HepG2 (cell line): ENCODE data around the gene RPP14. TPM values are rescaled to one million over a fixed set of nuclear protein-coding genes. Genes with fewer than 3 reads are reported as not detected.
A peak's percentile ranks its signal among the peaks of the same experiment; 100 is the strongest.

ENCODE experiments used
- CHD4 ChIP-seq: fragments of 200-600 bp; sonication (generic); IDR thresholded peaks from 2 replicates; pipeline ENCODE4 v1.7.0; 2017; ENCODE audit warnings: mild to moderate bottlenecking, low read length, borderline replicate concordance
- NCOA2 ChIP-seq: sonication (generic); formaldehyde crosslinking; IDR thresholded peaks from 2 replicates; pipeline ENCODE4 v1.8.0; 2022; ENCODE audit warnings: inconsistent platforms
- RBM39 ChIP-seq: fragments of 200-400 bp; formaldehyde crosslinking; IDR thresholded peaks from one replicate; pipeline ENCODE4 v1.6.1; 2018; ENCODE audit warnings: antibody characterized with exemption, mild to moderate bottlenecking, low read depth, low read length; ENCODE audit not compliant: poor library complexity, severe bottlenecking
- SALL2 ChIP-seq: sonication (generic); formaldehyde crosslinking; IDR thresholded peaks from 2 replicates; pipeline ENCODE4 v1.8.1; 2023; ENCODE audit warnings: mild to moderate bottlenecking, missing genetic modification reagents, inconsistent platforms
- TARDBP ChIP-seq: sonication (generic); formaldehyde crosslinking; IDR thresholded peaks from 2 replicates; pipeline ENCODE4 v1.8.0; 2022; ENCODE audit warnings: mild to moderate bottlenecking, missing genetic modification reagents
- TBX2 ChIP-seq: sonication (generic); formaldehyde crosslinking; IDR thresholded peaks from 2 replicates; pipeline ENCODE4 v1.5.0; 2020; ENCODE audit warnings: missing genetic modification reagents, mild to moderate bottlenecking, borderline replicate concordance
- TEAD3 ChIP-seq: optimal IDR thresholded peaks from 2 replicates; pipeline ENCODE3; 2016; ENCODE audit warnings: borderline replicate concordance
- ZBTB37 ChIP-seq: sonication (generic); formaldehyde crosslinking; IDR thresholded peaks from 2 replicates; pipeline ENCODE4 v1.4.0; 2020; ENCODE audit warnings: mild to moderate bottlenecking, missing genetic modification reagents
- ZMYM3 ChIP-seq: sonication (generic); formaldehyde crosslinking; IDR thresholded peaks from 2 replicates; pipeline ENCODE4 v1.5.1; 2020; ENCODE audit warnings: mild to moderate bottlenecking, missing genetic modification reagents
- ZNF34 ChIP-seq: sonication (generic); formaldehyde crosslinking; IDR thresholded peaks from 2 replicates; pipeline ENCODE4 v1.4.0; 2020; ENCODE audit warnings: mild to moderate bottlenecking, missing genetic modification reagents, borderline replicate concordance
- ZNF513 ChIP-seq: sonication (generic); formaldehyde crosslinking; conservative IDR thresholded peaks from 2 replicates; pipeline ENCODE4 v1.5.0; 2020; ENCODE audit warnings: missing genetic modification reagents
- ZNF687 ChIP-seq: sonication (generic); formaldehyde crosslinking; IDR thresholded peaks from 2 replicates; pipeline ENCODE4 v1.5.1; 2020; ENCODE audit warnings: mild to moderate bottlenecking, missing genetic modification reagents, moderate library complexity
- ZNF710 ChIP-seq: sonication (generic); formaldehyde crosslinking; IDR thresholded peaks from 2 replicates; pipeline ENCODE4 v1.5.0; 2020; ENCODE audit warnings: mild to moderate bottlenecking, missing genetic modification reagents, borderline replicate concordance
- ZNF782 ChIP-seq: sonication (generic); formaldehyde crosslinking; IDR thresholded peaks from 2 replicates; pipeline ENCODE4 v1.4.0; 2020; ENCODE audit warnings: missing genetic modification reagents, mild to moderate bottlenecking, borderline replicate concordance
- ZSCAN30 ChIP-seq: sonication (generic); formaldehyde crosslinking; IDR thresholded peaks from 2 replicates; pipeline ENCODE4 v1.5.0; 2020; ENCODE audit warnings: mild to moderate bottlenecking, missing genetic modification reagents
- polyA plus RNA-seq, 8 experiments: library from polyadenylated mRNA; depleted of rRNA in 3 of 8; stranded (reverse) in 7 of 8; unstranded in 1 of 8; fragments of >200 nt; fragmentation: Illumina TruSeq in 4 of 8; extraction: Trizol in 4 of 8; gene quantifications; 2 replicates each; pipeline versions ENCODE4 v1.2.1 to v1.2.3, GENCODE V29; 2011 to 2016; ENCODE audit warnings: low read depth in 4 of 8, missing spikeins in 1 of 8, mixed read lengths in 1 of 8; ENCODE audit not compliant: insufficient read depth in 1 of 8
- total RNA-seq, 5 experiments: library from RNA; depleted of rRNA; stranded (reverse); fragments of >200 nt; fragmentation: Illumina TruSeq; extraction: Trizol; gene quantifications; 2 replicates each; pipeline ENCODE4 v1.2.3, GENCODE V29; 2016; ENCODE audit warnings: low read depth in 1 of 5
- TF ChIP-seq, protein P1 (sequence below): sonication (generic); formaldehyde crosslinking; IDR thresholded peaks from 2 replicates; pipeline ENCODE4 v1.9.0; 2021; ENCODE audit warnings: missing genetic modification reagents, borderline replicate concordance

Gene RPP14
- total and polyA plus RNA-seq, 2 of the 13 experiments (the other 11 are each of a cell fraction or from before 2014, with no cell fraction given): 15.4 to 16.2 TPM

DNA sequence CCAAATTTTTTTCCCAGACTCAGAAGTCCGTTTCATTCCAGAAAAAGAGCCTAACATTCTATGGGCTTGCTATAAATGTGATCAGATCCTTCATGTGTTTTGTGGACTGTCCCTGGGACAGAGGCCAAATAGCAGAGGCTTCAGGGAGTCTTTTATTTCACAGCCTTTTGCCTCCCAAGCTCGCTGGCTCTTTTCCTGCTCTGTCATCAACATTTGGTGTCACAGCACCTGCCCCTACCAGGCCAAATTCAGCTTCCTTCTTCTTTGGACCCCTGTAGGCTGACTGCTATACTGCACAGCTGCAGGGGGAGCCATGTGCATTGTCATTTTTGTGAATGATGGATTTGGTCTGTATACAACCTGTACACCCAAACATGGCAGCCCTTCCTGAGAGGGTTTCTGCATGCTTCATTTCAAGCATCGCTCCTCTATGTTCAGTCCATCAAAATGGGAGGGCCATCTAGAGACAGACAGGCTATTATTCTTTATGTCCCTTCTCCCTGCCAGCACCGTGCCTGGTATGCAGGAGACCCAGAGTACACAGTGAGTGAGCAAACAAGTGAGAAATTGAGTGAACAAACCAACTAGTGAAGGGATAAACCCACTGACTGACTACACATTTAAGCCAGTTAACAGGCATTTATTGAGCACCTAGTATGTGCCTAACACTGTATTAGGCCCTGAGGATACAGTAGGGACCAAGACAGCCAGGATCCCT lies 17.9 kb upstream of the RPP14 start (continued):
- TF ChIP-seq ZNF687 (CRISPR knock-in tag): no peak
- no peak for TF ChIP-seq RBM39
- no peak for TF ChIP-seq ZSCAN30 (CRISPR knock-in tag)
- TF ChIP-seq TBX2: no peak
- TF ChIP-seq ZNF710 (CRISPR knock-in tag): 0 out of 2 replicates have a peak, but pooled peaks have one; percentile 36
- TF ChIP-seq TARDBP: no peak
- TF ChIP-seq, protein P1, sequence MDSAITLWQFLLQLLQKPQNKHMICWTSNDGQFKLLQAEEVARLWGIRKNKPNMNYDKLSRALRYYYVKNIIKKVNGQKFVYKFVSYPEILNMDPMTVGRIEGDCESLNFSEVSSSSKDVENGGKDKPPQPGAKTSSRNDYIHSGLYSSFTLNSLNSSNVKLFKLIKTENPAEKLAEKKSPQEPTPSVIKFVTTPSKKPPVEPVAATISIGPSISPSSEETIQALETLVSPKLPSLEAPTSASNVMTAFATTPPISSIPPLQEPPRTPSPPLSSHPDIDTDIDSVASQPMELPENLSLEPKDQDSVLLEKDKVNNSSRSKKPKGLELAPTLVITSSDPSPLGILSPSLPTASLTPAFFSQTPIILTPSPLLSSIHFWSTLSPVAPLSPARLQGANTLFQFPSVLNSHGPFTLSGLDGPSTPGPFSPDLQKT (CRISPR knock-in tag): no peak
- TF ChIP-seq ZNF513 (CRISPR knock-in tag): no peak
- peak; percentile 78 for TF ChIP-seq TEAD3 (CRISPR knock-in tag)
- no peak for TF ChIP-seq ZNF34 (CRISPR knock-in tag)
- no peak for TF ChIP-seq SALL2 (CRISPR knock-in tag)
- peak; percentile 46; the same call in 1 of the 2 replicates for TF ChIP-seq ZMYM3 (CRISPR knock-in tag)
- TF ChIP-seq ZNF782 (CRISPR knock-in tag): no peak
- no peak for TF ChIP-seq ZBTB37 (CRISPR knock-in tag)
- no peak for TF ChIP-seq NCOA2 (CRISPR knock-in tag)
- no peak for TF ChIP-seq CHD4
